Adrenal gland (tissue), 12 donors: ENCODE measurements around the gene PHF20. TPM values are rescaled to one million over a fixed set of nuclear protein-coding genes. Genes with fewer than 3 reads are reported as not detected.
A peak's percentile ranks its signal among the peaks of the same experiment; 100 is the strongest.
"Not testable (repeated sequence)": the region's sequence is repeated elsewhere in the genome, so short reads cannot be mapped to it uniquely, and the experiment has no call there.

Experiments used
- DNase-seq, 7 donors: peaks; one replicate each; pipeline ENCODE4 v3.0.0-alpha.2; 2019 to 2020
- H3K27ac ChIP-seq, 5 donors: fragments of 200-600 bp; sonication (generic) in 4 of 5; 1 replicate in 3 of 5; 2 replicates in 2 of 5; pipeline versions ENCODE4 v1.5.1 to v1.8.0; 2016 to 2020; ENCODE audit warnings: mild to moderate bottlenecking in 1 of 5
- H3K27me3 ChIP-seq: fragments of 200-600 bp; 2 replicates; pipeline ENCODE4 v1.8.0; 2021
- H3K36me3 ChIP-seq, 2 donors: fragments of 200-600 bp; replicated peaks in 1 of 2; 1 replicate in 1 of 2; 2 replicates in 1 of 2; pipeline versions ENCODE4 v1.5.1 to v1.8.0; 2018 to 2022
- H3K4me1 ChIP-seq, 2 donors: fragments of 200-600 bp; replicated peaks in 1 of 2; 1 replicate in 1 of 2; 2 replicates in 1 of 2; pipeline versions ENCODE4 v1.5.1 to v1.8.0; 2018 to 2021
- H3K4me3 ChIP-seq, 4 donors: fragments of 200-600 bp; sonication (generic) in 3 of 4; one replicate each; pipeline ENCODE4 v1.5.1; 2016 to 2018
- H3K9me3 ChIP-seq, 3 donors: fragments of 200-600 bp; sonication (generic) in 1 of 3; replicated peaks in 1 of 3; 1 replicate in 2 of 3; 2 replicates in 1 of 3; pipeline versions ENCODE4 v1.5.1 to v1.8.0; 2016 to 2021
- CTCF ChIP-seq, 6 experiments: fragments of 450-650 bp in 4 of 6; fragments of 200-600 bp in 2 of 6; sonication (generic) in 1 of 6; IDR thresholded peaks; 1 replicate in 5 of 6; 2 replicates in 1 of 6; pipeline versions ENCODE4 v1.5.1 to v1.8.0; 2016 to 2021; ENCODE audit warnings: antibody characterized with exemption in 6 of 6, mild to moderate bottlenecking in 2 of 6, moderate library complexity in 1 of 6
- POLR2A ChIP-seq, 2 donors: fragments of 450-650 bp; IDR thresholded peaks; one replicate each; pipeline ENCODE4 v1.6.1; 2017; ENCODE audit warnings: antibody characterized with exemption in 2 of 2, mild to moderate bottlenecking in 2 of 2, moderate library complexity in 1 of 2
- WGBS, 4 donors: extraction: QIAGEN DNeasy Blood & Tissue Kit in 2 of 4; methylation state at CpG; one replicate each; pipeline versions ENCODE4 v1.1.5 to v1.1.7; 2013 to 2017; 5-methylcytosine and 5-hydroxymethylcytosine counted together
- intact Hi-C, 2 donors: fragments of 100-400 bp; cut with DNase I; formaldehyde crosslinking; loops; one replicate each; pipeline versions ENCODE4 v1.14.1 to v1.15.0; 2022 to 2023
- polyA plus RNA-seq, 3 donors: library from polyadenylated mRNA; stranded (reverse); fragments of 200-250 nt in 2 of 3; fragments of 350-450 nt in 1 of 3; fragmentation: Illumina TruSeq in 1 of 3; extraction: RNeasy Lipid Tissue Mini Kit (QIAGEN cat#74804) in 1 of 3; gene quantifications; one replicate each; pipeline ENCODE4 v1.2.3, GENCODE V29; 2013 to 2014
- small RNA-seq, 2 donors: library from RNA; depleted of rRNA; stranded (forward); fragments of <200 nt; gene quantifications; one replicate each; pipeline ENCODE3, GENCODE V24; 2016
- total RNA-seq, 9 donors: library from RNA; depleted of rRNA in 4 of 9; stranded (reverse); fragments of >200 nt in 4 of 9; fragments of 120-200 nt in 1 of 9; fragmentation: NEBNext Ultra II Directional in 1 of 9; extraction: Animal tissue kit (Norgen Biotek cat#: 25700) in 1 of 9; gene quantifications; one replicate each; pipeline versions ENCODE4 v1.1.0 to v1.2.4, GENCODE V29; 2013 to 2023
- donor health status: healthy with polysubstance abuse.
- donor health status: Bipolar disorder and iron deficiency.
- donor health status: DM: yes; HTN: yes; CAD: no.
- donor health status: DM: no; HTN: no; CAD: no.
- donor health status: DM: no; HTN: no; CAD: no.
- donor health status: DM: yes; HTN: yes; CAD: no.

The PHF20 gene
- total and polyA plus RNA-seq, 12 donors = 15.0 to 45.1 (median 28.8) TPM

- peak; percentile 83 to 93 (median 90) for TF ChIP-seq CTCF (IDR thresholded peaks at IDR 0.05)
- no peak for TF ChIP-seq POLR2A (IDR thresholded peaks at IDR 0.05)
These were observed 223.2 kb downstream of the PHF20 start for GRCh38 chr20:35994994-35995453.

GRCh38 chr20:35996492-35996891 lies 224.7 kb downstream of the PHF20 start:
- 91 to 97% (median 94%) methylated on average over 8 of the region's 8 CpGs for WGBS, 4 donors
- H3K36me3 ChIP-seq, H3K9me3 ChIP-seq, H3K27ac ChIP-seq, H3K4me3 ChIP-seq, H3K27me3 ChIP-seq, DNase-seq, H3K4me1 ChIP-seq: not testable (repeated sequence)
- intact Hi-C loops = loop anchor here (5.0 kb wide), 2 partner anchors 141 to 201 kb away; no protein-coding TSS in a partner anchor

More at GRCh38 chr20:35994994-35995453, 223.2 kb downstream of the PHF20 start:
- no peaks in the 10 kb centered on the region for H3K27me3 ChIP-seq
- no peaks in the 10 kb centered on the region for H3K36me3 ChIP-seq
- H3K4me3 ChIP-seq = no peak overlapping the region
- 0 to 4% (median 1%) methylated on average over 6 of the region's 6 CpGs for WGBS, 4 donors
- intact Hi-C loops = loop anchor here (5.0 kb wide), 2 partner anchors 142 to 202 kb away; no protein-coding TSS in a partner anchor
- DNase-seq = peak; percentile 78 to 93 (median 87)
- H3K27ac ChIP-seq = no peak overlapping the region
- no peaks in the 10 kb centered on the region for H3K9me3 ChIP-seq
- no peaks in the 10 kb centered on the region for H3K4me1 ChIP-seq

Small RNAs within 50 kb of the gene (small RNA-seq; reads per million reads assigned to genes)
- gene COX7BP2 (0 reads per million in 2 donors), gene HIGD1AP16 (0 reads per million in 2 donors), gene RF00019 (0 reads per million in 2 donors), gene RF00026 (0 reads per million in 2 donors), gene RNU4-40P (0 to 0.12 reads per million in 2 donors), gene RNU6-937P (0 reads per million in 2 donors)

Other genes starting within 250 kb of the PHF20 start
- not detected for gene C20orf173, start 242.4 kb upstream of the PHF20 start, total RNA-seq
- not detected for gene C20orf173, start 242.4 kb upstream of the PHF20 start, polyA plus RNA-seq
- 100 to 1,000 TPM; 233 to 386 (median 275) TPM for gene ERGIC3, start 229.9 kb upstream of the PHF20 start, total RNA-seq
- gene ERGIC3, start 229.9 kb upstream of the PHF20 start, polyA plus RNA-seq = 100 to 1,000 TPM; 217 to 351 (median 221) TPM
- 10 to 100 TPM in 6 of 9 donors, 1 to 10 TPM in 3; 5.1 to 32.0 (median 14.3) TPM for gene SPAG4, start 156.2 kb upstream of the PHF20 start, total RNA-seq
- 10 to 100 TPM in 2 of 3 donors, 1 to 10 TPM in 1; 2.7 to 15.4 (median 12.5) TPM for gene SPAG4, start 156.2 kb upstream of the PHF20 start, polyA plus RNA-seq
- 100 to 1,000 TPM in 7 of 9 donors, 10 to 100 TPM in 2; 66.8 to 233 (median 156) TPM for gene CPNE1, start 107.1 kb upstream of the PHF20 start, total RNA-seq
- gene CPNE1, start 107.1 kb upstream of the PHF20 start, polyA plus RNA-seq = 100 to 1,000 TPM in 2 of 3 donors, 10 to 100 TPM in 1; 63.9 to 464 (median 428) TPM
- gene RBM12, start 107.1 kb upstream of the PHF20 start, total RNA-seq = 10 to 100 TPM; 18.9 to 98.6 (median 57.7) TPM
- gene RBM12, start 107.1 kb upstream of the PHF20 start, polyA plus RNA-seq = 10 to 100 TPM in 2 of 3 donors, 1 to 10 TPM in 1; 7.7 to 93.5 (median 13.1) TPM
- gene NFS1, start 72.7 kb upstream of the PHF20 start, total RNA-seq = 100 to 1,000 TPM in 6 of 9 donors, 10 to 100 TPM in 3; 40.1 to 129 (median 114) TPM
- 10 to 100 TPM; 60.3 to 97.1 (median 73.1) TPM for gene NFS1, start 72.7 kb upstream of the PHF20 start, polyA plus RNA-seq
- 100 to 1,000 TPM; 154 to 477 (median 256) TPM for gene ROMO1, start 72.6 kb upstream of the PHF20 start, total RNA-seq
- gene ROMO1, start 72.6 kb upstream of the PHF20 start, polyA plus RNA-seq = 1,000 to 10,000 TPM in 1 of 3 donors, 100 to 1,000 TPM in 1, 10 to 100 TPM in 1; 50.1 to 1,321 (median 664) TPM
- gene RBM39, start 29.8 kb upstream of the PHF20 start, total RNA-seq = 100 to 1,000 TPM; 111 to 581 (median 238) TPM
- 100 to 1,000 TPM; 278 to 714 (median 656) TPM for gene RBM39, start 29.8 kb upstream of the PHF20 start, polyA plus RNA-seq
- 100 to 1,000 TPM in 6 of 9 donors, 10 to 100 TPM in 3; 76.2 to 191 (median 131) TPM for gene SCAND1, start 182.5 kb downstream of the PHF20 start, total RNA-seq
- gene SCAND1, start 182.5 kb downstream of the PHF20 start, polyA plus RNA-seq = 100 to 1,000 TPM in 2 of 3 donors, under 1 TPM in 1; 0.64 to 540 (median 534) TPM
- gene CNBD2, start 196.6 kb downstream of the PHF20 start, total RNA-seq = 10 to 100 TPM in 1 of 9 donors, 1 to 10 TPM in 8; 1.1 to 15.3 (median 5.1) TPM
- gene CNBD2, start 196.6 kb downstream of the PHF20 start, polyA plus RNA-seq = 10 to 100 TPM in 2 of 3 donors, 1 to 10 TPM in 1; 3.8 to 23.3 (median 15.4) TPM